Inflammatory macrophage treated with lipopolysaccharide for 1 hour (primary cell): Measurements from ENCODE around the gene RAMP2.

Experiments
- DNase-seq, 2 donors: peaks; one replicate each; pipeline ENCODE4 v3.0.0-alpha.2; 2020 to 2022

The RAMP2 gene

DNA sequence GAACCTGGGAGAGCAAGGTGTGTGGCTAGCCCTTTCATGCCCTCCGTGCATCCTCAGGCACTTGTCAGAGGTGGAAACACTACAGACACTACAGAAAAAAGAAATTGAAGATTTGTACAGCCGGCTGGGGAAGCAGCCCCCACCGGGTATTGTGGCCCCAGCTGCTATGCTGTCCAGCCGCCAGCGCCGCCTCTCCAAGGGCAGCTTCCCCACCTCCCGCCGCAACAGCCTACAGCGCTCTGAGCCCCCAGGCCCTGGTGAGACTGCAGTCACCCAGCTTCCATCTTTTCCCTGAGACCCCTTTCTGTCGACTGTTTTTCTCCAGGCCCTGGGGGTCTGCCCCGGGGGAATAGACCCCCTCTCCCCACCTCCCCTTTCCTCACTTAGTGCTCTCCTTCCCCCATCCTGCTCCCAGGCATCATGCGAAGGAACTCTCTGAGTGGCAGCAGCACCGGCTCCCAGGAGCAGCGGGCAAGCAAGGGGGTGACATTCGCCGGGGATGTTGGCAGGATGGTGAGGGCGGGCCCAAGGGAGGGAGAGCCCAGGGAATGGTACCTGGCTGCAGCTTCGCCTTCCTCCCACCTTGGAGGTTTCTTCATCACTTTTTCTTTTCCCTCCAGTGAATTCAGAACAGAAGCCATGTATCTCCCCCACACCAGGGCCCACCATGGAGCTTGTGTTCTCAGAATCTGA is 35.2 kb downstream of the RAMP2 start:
- DNase-seq: no peak

DNA sequence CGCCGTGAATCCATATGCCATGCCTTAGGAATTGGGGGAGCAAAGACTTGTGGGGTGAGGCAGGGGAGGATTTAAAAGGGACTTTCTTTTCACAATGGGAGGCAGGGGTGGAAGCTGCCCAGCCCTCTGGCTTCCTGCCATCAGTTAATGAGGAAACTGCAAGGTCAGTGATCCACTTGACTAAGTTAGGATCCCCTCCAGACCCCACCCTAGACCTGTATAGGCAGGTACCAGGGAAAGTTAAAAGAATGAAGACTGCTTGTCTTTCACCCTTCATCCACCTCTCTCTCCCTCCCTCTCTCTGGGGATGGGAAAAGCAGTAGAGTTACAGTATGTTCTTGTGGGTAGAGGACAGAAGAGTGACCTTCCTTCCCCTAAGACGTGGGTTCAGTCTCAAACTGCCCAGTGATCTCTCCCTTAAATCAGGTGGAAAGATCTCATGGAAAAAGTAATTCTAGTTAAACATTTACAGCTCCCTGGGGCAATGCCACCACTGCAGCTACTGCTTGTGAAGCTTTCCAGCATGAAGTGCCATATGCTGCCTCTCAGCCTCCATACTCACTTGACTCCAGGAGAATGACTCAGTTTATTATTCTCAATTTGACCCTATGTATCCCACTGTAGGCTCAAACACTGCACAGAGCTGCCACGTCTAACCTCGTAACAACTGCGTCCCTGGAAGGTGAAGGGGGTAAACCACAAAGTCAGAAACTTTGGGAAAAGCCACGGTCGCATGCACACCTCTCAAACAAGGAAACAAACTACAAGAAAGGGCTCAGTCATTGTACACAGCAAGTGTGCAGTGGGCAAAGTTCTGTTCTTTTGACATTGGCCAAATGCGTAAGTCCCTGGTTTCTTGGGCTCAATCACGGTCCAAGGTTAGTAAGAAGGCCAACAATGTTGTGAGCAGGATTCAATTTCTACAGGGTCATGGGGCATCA is 36.3 kb downstream of the RAMP2 start:
- no peak for DNase-seq

DNA sequence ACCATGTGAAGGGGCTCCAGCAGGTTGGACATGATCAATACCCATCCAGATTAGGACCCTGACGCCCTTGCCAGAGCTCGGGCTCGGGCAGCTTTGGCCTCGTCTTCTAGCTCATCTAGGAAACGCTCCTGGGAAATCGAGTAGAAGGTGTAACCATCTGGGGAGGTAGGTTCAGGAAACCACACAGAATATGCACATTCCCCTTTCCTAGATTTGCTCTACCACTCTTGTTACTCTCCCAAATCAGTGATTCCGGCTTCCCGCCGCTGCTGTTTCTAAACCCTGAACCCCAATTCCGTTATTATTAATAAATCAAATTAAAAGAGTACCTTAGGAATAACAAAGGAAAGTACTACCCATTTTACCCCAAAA is 37.0 kb downstream of the RAMP2 start:
- DNase-seq: no peak

DNA sequence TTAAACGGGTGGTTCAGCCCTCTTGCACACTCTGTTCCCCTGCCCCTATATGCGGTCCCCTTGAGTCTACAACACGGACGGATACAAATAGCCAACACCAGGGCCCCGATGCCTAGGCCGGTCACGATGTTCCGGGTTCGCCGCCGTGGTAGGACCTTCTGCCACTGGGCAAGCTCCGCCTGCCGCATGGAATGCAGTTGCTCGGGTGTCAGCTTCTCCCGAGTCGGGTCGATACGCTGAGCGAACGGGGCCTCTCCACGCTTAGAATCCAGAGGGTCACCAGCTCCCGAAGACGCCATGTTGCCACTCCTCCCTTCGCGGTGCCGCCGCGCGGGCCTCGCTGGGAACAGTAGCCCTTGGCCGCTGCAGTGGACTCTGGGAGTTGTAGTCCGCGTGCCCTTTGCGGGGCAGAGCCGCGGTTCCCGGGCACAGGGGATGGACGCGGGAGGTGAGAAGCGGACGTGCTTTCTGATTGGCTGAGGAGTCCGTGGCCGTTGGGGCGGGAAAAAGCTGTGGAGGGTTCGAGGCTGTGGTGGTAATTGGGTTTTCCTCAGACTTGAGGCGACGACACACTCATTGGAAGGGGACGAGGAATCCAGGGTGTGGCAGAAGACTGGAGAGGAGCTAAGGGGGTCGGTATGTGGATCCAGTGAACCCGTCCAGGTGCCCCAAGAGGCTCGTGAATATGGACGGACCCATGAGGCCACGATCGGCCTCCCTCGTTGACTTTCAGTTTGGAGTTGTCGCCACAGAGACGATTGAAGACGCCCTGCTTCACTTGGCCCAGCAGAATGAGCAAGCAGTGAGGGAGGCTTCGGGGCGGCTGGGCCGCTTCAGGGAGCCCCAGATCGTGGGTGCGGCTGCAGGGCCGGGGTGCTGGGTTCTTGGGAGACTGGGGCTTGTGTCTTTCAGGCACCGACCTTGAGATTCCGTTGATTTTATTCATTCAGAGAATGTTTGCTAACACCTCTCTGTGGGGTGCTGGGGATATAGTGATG is 37.7 kb downstream of the RAMP2 start, which contains the start of the genes CNTD1 and COA3:
TSS of gene CNTD1 (plus strand) at position 479 of the 998 bp plus-strand sequence. CDS start at position 686, 207 bp downstream.
TSS of gene COA3 (minus strand) at position 322 of the 998 bp plus-strand sequence. CDS start at position 299, 23 bp downstream.
- peak; percentile 67 to 83 for DNase-seq

DNA sequence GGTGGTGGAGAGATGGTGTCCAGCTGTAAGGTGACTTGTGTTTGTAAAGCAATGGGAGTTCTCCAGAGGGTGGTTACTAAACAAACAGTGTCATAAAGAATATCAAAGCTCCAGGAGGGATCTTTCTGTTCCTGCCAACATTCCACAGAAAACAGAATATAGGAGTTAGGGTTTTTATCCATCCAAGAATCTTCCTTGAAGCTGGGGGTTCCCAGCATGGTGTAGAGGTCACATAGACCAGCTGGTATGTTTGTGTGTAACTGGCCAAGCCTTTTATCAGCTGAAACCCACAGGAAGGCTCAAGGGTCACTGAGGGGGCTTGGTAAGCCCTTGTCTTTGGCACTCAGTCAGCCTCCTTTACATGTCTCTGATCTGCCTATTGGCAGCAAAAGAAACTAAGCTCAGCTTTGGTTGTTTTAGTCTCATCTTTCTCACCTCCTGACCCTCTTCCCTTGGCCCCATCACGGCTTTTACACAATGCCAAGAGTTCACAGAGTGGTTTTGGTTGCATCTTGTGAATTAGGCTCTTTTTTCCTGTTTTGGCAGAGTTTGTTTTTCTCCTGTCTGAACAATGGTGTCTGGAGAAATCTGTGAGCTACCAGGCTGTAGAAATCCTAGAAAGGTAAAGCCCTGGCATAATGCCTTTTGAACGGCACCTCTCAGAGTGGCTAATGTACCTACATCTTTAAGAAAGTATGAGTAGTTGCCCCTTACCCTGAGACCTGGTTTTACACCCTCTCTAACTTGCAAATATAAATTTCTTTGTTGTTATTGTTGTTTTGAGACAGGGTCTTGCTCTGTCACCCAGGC is 42.3 kb downstream of the RAMP2 start:
- no peak for DNase-seq

DNA sequence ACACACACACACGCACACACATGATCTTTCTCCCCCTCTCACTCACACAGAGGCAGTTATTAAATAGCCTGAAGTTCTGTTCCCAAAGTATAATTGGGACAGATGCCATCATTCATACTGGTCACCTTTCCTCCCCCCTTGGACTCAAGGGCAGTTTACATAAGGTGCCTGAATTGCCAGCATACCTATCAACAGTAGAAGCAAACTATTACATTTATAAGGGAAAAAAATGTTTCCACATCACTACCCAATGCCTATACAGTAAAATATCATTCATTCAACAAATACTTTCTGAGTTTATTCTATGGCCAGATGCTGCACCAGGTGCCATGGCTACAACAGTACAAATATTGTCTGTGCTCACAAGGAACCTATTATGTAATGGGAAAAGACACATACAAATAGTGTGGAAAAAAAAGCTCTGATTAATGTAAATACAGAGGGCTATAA is 43.9 kb downstream of the RAMP2 start:
- DNase-seq: no peak

DNA sequence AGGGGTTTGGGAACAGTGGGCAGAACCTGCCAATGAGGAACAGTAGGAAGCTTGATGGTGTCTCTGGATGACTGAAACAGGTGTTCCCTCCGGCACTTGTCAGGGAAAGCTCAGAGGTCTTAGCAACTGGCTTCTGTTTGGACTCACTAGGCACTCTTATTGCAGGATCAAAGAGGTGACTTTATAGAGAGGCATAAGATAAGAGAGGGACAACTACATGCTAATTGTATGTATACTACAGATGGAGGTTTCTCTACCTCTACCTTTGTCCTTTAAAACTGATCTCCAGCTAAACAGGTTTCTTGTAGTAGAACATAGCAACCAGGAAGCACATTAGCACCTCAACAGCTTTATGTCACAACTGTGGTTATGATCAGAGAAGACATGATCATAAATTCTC is 45.2 kb downstream of the RAMP2 start:
- no peak for DNase-seq

DNA sequence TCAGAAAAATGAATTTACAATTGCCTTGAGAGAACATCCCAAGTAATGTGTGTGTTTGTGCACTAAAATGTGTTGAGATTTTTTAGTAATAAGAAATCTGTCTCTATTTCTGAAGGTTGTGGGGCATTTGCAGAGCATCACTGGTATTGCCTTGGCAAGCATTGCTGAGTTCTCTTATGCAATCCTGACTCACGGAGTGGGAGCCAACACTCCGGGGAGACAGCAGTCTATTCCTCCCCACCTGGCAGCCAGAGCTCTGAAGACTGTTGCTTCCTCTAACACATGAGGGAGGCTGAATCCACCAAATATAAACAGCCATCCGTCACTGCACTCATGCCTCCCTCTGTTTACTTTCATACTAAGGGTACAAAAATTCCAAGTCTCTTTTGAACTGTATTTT is 48.2 kb downstream of the RAMP2 start:
- peak in 1 of 2 donors; percentile 7 for DNase-seq
